ENCODE measurements around the gene TSR3.

- TF ChIP-seq POLR2A (IDR thresholded peaks at IDR 0.05) (no peak), CTCF (IDR thresholded peaks at IDR 0.05 in 8 of 11, conservative IDR thresholded peaks at IDR 0.05 in 3 of 11) (no peak), POLR2AphosphoS5 (IDR thresholded peaks at IDR 0.05) (no peak)
Observed at GRCh38 chr16:1315081-1316032, 36.3 kb downstream of the TSR3 start.

Data from spleen (tissue), 7 donors.